ENCODE data around the gene PLEKHH2.
"Not testable (repeated sequence)": the region's sequence is repeated elsewhere in the genome, so short reads cannot be mapped to it uniquely, and the experiment has no call there.

PLEKHH2 gene

DNA sequence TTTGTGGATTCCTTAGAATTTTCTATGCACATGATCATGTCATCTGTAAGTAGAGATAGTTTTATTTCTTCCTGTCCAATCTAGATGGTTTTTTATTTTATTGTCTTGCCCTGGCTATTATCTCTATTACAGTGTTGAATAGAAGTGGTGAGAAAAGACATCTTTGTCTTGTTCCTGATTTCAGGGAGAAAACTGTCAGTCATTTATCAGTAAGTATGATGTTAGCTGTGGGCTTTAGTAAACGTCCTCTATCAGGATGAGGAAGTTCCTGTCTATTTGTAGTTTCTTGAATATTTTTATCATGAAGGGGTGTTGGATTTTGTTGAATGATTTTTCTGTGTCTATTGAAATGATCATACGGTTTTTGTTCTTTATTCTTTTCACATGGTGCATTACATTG is 5.3 kb downstream of the PLEKHH2 start:
- Histone ChIP-seq H3K4me1 (ENCODE audit: control insufficient read depth, insufficient read depth, low read length) (no peaks in the 10 kb centered on the region), H3K36me3 (ENCODE audit: control insufficient read depth, insufficient read depth, low read length) (no peaks in the 10 kb centered on the region), H3K27me3 (ENCODE audit: control insufficient read depth, insufficient read depth, low read length) (peaks cover 4% of the 10 kb centered on the region; the same call in 1 of the 2 replicates), H3K9me3 (ENCODE audit: control insufficient read depth, insufficient read depth, low read length) (no peaks in the 10 kb centered on the region), H3K27ac (ENCODE audit: low read length) (no peak overlapping the region), H3K4me3 (ENCODE audit: low read length) (no peak overlapping the region)
- no CpG with 5 or more reads among the region's 2 CpGs for whole genome bisulfite sequencing (ENCODE audit: insufficient coverage, insufficient read length)
- no peak for DNase-seq (ENCODE audit: low read depth, low spot score)

DNA sequence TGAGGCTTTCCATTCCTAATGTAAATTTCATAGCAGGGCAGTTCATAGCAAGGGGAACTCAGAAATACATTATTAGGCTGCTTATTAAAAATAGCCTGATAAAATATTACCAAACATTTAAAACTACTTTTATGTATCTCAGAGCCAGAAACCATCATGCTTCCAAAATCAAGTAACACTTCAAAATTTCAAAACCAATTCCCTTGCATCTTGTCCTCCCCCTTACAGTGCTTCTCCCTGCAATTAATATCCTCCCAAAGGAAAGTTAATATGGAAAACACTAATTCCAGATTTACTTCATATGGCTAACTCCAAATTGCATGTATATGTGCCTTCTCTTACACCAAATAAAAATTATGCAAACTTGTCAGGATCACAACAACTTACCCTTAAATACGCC is 6.6 kb downstream of the PLEKHH2 start:
- Histone ChIP-seq H3K36me3 (ENCODE audit: control insufficient read depth, insufficient read depth, low read length) (no peaks in the 10 kb centered on the region), H3K4me1 (ENCODE audit: control insufficient read depth, insufficient read depth, low read length) (no peaks in the 10 kb centered on the region), H3K27me3 (ENCODE audit: control insufficient read depth, insufficient read depth, low read length) (no peaks in the 10 kb centered on the region), H3K9me3 (ENCODE audit: control insufficient read depth, insufficient read depth, low read length) (no peaks in the 10 kb centered on the region), H3K27ac (ENCODE audit: low read length) (no peak overlapping the region), H3K4me3 (ENCODE audit: low read length) (no peak overlapping the region)
- no CpG with 5 or more reads among the region's 1 CpG for WGBS (ENCODE audit: insufficient coverage, insufficient read length)
- DNase-seq (ENCODE audit: low read depth, low spot score), result no peak

DNA sequence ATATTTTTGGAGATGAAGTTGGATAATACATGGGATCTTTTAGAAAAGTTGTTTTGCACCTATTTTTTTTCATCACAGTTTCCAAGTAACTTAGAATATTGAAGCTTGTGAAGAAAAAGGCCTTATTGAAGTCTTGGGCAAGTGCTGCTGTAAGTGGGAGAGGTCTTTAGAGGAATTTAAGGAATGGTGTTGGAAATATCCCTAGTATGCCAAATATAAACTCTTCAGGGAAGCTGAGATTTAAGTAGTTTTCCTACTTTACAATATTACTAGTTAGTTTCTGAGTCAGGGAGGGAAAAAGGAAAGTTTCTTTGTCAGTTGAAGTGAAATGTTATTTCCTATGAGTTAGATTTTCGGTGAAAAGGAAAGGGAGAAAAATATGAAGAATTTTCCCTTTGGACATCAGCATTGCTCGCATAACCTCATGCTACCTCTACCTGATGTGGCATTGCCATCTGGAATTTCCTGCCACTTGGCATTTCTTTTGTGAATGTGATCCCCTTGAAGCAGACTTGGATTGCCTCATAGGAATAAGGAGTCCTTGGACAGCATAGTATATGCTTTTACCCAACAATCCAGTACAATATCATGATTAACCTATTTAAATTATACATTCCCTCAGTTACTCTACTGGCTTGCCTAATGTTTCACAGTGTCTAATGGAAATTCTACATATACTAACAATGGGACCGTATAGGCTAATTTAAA is 12.1 kb downstream of the PLEKHH2 start:
- Histone ChIP-seq H3K27me3 (ENCODE audit: control insufficient read depth, insufficient read depth, low read length) (no peaks in the 10 kb centered on the region), H3K9me3 (ENCODE audit: control insufficient read depth, insufficient read depth, low read length) (no peaks in the 10 kb centered on the region), H3K4me3 (ENCODE audit: low read length) (no peak overlapping the region), H3K36me3 (ENCODE audit: control insufficient read depth, insufficient read depth, low read length) (no peaks in the 10 kb centered on the region), H3K4me1 (ENCODE audit: control insufficient read depth, insufficient read depth, low read length) (no peaks in the 10 kb centered on the region), H3K27ac (ENCODE audit: low read length) (no peak overlapping the region)
- 100% methylated on average over 1 of the region's 3 CpGs for WGBS (ENCODE audit: insufficient coverage, insufficient read length)
- DNase-seq (ENCODE audit: low read depth, low spot score), result no peak

DNA sequence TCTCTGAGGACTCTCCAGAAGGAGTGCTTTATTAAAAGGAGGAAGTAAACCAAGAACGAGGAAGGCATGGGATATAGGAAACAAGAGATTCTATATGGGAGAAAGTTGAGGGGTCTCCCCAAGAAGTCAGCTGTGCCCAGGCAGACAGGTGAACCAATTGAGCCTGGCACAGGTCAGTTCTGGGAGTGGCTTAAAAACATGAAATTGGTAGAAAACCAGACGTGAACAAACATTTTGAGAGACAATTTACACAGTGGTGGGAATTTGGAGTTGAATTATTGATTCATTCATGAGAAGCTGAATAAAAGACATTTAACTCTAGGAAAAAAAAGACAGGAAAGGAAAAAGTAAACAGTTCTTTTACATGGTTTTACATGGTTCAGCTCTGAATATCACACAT is 16.4 kb downstream of the PLEKHH2 start:
- WGBS (ENCODE audit: insufficient coverage, insufficient read length), result no CpG with 5 or more reads among the region's 2 CpGs
- H3K27ac ChIP-seq (ENCODE audit: low read length), result no peak overlapping the region
- H3K36me3 ChIP-seq (ENCODE audit: control insufficient read depth, insufficient read depth, low read length), result no peaks in the 10 kb centered on the region
- no peaks in the 10 kb centered on the region for H3K4me1 ChIP-seq (ENCODE audit: control insufficient read depth, insufficient read depth, low read length)
- no peaks in the 10 kb centered on the region for H3K9me3 ChIP-seq (ENCODE audit: control insufficient read depth, insufficient read depth, low read length)
- H3K27me3 ChIP-seq (ENCODE audit: control insufficient read depth, insufficient read depth, low read length), result no peaks in the 10 kb centered on the region
- DNase-seq (ENCODE audit: low read depth, low spot score), result no peak
- H3K4me3 ChIP-seq (ENCODE audit: low read length), result no peak overlapping the region

DNA sequence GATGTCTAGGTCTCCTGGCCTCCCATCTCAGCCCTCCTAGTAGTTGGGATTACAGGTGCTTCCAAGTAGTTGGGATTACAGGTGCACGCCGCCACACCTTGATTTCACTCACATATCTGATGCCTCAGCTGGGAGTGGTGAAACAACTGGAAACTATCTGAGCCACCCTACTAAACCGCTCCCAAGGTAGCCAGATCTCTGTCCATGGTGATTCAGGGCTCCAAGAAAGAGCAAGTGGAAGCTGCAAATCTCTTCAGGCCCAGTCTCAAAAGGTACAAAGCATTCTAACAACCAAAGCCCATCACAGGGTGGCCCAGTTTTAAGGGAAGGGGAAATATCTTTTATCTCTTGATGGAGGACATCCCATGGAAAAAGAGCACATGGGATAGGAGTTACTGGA is 20.2 kb downstream of the PLEKHH2 start:
- H3K27ac ChIP-seq (ENCODE audit: low read length), result no peak overlapping the region
- no CpG with 5 or more reads among the region's 3 CpGs for WGBS (ENCODE audit: insufficient coverage, insufficient read length)
- no peak overlapping the region for H3K4me3 ChIP-seq (ENCODE audit: low read length)
- no peaks in the 10 kb centered on the region for H3K36me3 ChIP-seq (ENCODE audit: control insufficient read depth, insufficient read depth, low read length)
- H3K27me3 ChIP-seq (ENCODE audit: control insufficient read depth, insufficient read depth, low read length), result no peaks in the 10 kb centered on the region
- H3K4me1 ChIP-seq (ENCODE audit: control insufficient read depth, insufficient read depth, low read length), result no peaks in the 10 kb centered on the region
- H3K9me3 ChIP-seq (ENCODE audit: control insufficient read depth, insufficient read depth, low read length), result no peaks in the 10 kb centered on the region
- no peak for DNase-seq (ENCODE audit: low read depth, low spot score)

DNA sequence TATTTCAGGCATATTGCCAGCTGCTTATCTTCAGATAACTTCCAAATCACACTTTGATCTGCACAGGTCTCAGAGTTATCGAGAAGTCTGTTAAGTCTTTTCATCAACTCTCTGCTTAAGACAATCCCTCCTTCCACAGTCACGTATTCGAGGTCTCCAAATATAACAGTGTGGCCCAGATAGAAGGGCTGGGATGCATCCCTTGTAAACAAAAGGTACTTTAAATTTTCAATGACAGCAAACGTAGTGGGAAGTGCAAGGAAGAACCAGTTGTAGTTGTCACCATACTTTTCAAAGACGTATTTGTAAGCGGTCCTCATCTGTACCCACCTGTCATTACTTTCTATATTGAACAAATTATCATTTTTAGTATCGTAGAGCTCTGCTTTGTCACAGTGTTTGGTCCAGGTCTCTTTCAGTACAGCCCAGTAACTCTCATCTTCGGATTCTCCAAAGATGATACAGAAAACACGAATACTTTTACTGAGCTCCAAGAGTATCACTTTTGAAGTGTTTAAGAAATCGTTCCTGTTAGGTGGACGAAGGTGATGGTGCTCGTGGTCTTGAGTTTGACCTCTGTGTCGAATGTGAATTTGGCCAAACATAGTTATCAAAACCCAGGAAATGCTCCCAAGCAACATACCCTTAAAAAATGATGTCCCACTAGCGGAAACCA is 38.7 kb downstream of the PLEKHH2 start:
- WGBS (ENCODE audit: insufficient coverage, insufficient read length), result no CpG with 5 or more reads among the region's 14 CpGs
- Histone ChIP-seq H3K4me3 (ENCODE audit: low read length) (no peak overlapping the region; the same call in 1 of the 2 replicates), H3K27me3 (ENCODE audit: control insufficient read depth, insufficient read depth, low read length) (no peaks in the 10 kb centered on the region), H3K9me3 (ENCODE audit: control insufficient read depth, insufficient read depth, low read length) (no peaks in the 10 kb centered on the region), H3K27ac (ENCODE audit: low read length) (no peak overlapping the region), H3K4me1 (ENCODE audit: control insufficient read depth, insufficient read depth, low read length) (no peaks in the 10 kb centered on the region), H3K36me3 (ENCODE audit: control insufficient read depth, insufficient read depth, low read length) (no peaks in the 10 kb centered on the region)
- no peak for DNase-seq (ENCODE audit: low read depth, low spot score)

DNA sequence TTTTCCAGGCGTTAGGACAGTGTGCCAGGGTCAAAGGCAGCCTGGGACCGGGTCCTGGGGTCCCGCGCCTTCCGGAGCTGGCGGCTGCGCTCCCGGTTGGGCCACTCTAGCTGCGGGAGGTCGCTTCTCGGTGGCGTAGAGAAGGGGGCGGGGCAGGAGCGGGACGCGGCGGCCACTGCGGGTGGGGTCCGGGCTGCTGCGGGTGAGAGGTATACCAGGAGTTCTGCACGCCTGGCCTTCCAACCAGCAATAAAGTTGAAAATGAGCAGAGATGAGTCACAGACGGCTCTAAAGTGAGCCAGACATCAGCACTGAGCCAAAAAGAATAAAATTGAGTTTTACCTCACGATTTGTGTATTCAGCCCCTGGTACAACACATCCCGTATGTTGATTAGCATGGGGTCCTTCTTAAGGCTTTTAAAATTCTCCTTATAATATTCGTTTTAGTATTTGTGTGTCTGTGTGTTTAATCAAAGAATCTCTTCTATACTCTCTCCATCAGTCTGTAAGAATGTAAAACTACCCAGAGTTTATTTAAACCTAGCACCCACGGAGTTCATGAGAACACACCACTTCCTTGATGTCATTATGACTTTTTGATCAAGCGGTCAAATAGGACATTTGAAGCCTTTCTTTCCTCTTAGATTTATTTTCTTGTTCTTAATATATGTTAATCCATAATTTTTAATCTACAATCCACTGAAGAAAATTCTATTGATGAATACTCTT is 39.4 kb downstream of the PLEKHH2 start, which contains the start of gene C1GALT1C1L:
Gene C1GALT1C1L (minus strand): TSS at position 108 of the 729 bp plus-strand sequence. CDS start 107 bp downstream, at position 1.
- H3K36me3 ChIP-seq (ENCODE audit: control insufficient read depth, insufficient read depth, low read length), result no peaks in the 10 kb centered on the region
- no peaks in the 10 kb centered on the region for H3K9me3 ChIP-seq (ENCODE audit: control insufficient read depth, insufficient read depth, low read length)
- H3K27me3 ChIP-seq (ENCODE audit: control insufficient read depth, insufficient read depth, low read length), result no peaks in the 10 kb centered on the region
- no peak within 1 kb of the TSS for H3K27ac ChIP-seq (ENCODE audit: low read length)
- H3K4me3 ChIP-seq (ENCODE audit: low read length), result no peak within 1 kb of the TSS; the same call in 1 of the 2 replicates
- WGBS (ENCODE audit: insufficient coverage, insufficient read length), result no CpG with 5 or more reads among the region's 27 CpGs
- no peak for DNase-seq (ENCODE audit: low read depth, low spot score)
- no peaks in the 10 kb centered on the region for H3K4me1 ChIP-seq (ENCODE audit: control insufficient read depth, insufficient read depth, low read length)

DNA sequence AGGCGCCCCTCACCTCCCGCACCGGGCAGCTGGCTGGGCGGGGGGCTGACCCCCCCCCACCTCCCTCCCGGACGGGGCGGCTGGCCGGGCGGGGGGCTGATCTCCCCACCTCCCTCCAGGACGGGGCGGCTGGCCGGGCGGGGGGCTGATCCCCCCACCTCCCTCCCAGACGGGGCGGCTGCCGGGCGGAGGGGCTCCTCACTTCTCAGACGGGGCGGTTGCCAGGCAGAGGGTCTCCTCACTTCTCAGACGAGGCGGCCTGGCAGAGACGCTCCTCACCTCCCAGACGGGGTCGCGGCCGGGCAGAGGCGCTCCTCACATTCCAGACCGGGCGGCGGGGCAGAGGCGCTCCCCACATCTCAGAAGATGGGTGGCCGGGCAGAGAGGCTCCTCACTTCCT is 40.7 kb downstream of the PLEKHH2 start:
- not testable (repeated sequence) for H3K36me3 ChIP-seq (ENCODE audit: control insufficient read depth, insufficient read depth, low read length); DNase-seq (ENCODE audit: low read depth, low spot score); H3K4me3 ChIP-seq (ENCODE audit: low read length); H3K27me3 ChIP-seq (ENCODE audit: control insufficient read depth, insufficient read depth, low read length); H3K4me1 ChIP-seq (ENCODE audit: control insufficient read depth, insufficient read depth, low read length); H3K27ac ChIP-seq (ENCODE audit: low read length); H3K9me3 ChIP-seq (ENCODE audit: control insufficient read depth, insufficient read depth, low read length)
- no CpG with 5 or more reads among the region's 32 CpGs for WGBS (ENCODE audit: insufficient coverage, insufficient read length)

DNA sequence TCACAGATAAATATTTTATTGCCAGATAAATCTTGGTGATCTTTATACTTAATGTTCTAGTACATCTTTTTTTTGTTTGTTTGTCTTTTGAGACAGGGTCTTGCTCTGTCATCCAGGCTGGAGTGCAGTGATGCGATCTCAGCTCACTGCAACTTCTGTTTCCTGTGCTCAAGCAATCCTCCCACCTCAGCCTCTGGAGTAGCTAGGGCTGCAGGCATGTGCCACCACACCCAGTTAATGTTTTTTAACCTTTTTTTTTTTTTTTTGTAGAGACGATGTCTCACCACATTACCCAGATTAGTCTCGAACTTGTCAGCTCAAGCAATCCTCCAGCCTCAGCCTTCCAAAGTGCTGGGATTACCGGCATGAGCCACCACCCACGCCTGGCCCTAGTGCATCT is 48.3 kb downstream of the PLEKHH2 start:
- no peaks in the 10 kb centered on the region for H3K4me1 ChIP-seq (ENCODE audit: control insufficient read depth, insufficient read depth, low read length)
- no peaks in the 10 kb centered on the region for H3K9me3 ChIP-seq (ENCODE audit: control insufficient read depth, insufficient read depth, low read length)
- no peaks in the 10 kb centered on the region for H3K36me3 ChIP-seq (ENCODE audit: control insufficient read depth, insufficient read depth, low read length)
- no peak overlapping the region for H3K27ac ChIP-seq (ENCODE audit: low read length)
- WGBS (ENCODE audit: insufficient coverage, insufficient read length), result no CpG with 5 or more reads among the region's 5 CpGs
- H3K27me3 ChIP-seq (ENCODE audit: control insufficient read depth, insufficient read depth, low read length), result no peaks in the 10 kb centered on the region
- DNase-seq (ENCODE audit: low read depth, low spot score), result no peak
- no peak overlapping the region for H3K4me3 ChIP-seq (ENCODE audit: low read length)

DNA sequence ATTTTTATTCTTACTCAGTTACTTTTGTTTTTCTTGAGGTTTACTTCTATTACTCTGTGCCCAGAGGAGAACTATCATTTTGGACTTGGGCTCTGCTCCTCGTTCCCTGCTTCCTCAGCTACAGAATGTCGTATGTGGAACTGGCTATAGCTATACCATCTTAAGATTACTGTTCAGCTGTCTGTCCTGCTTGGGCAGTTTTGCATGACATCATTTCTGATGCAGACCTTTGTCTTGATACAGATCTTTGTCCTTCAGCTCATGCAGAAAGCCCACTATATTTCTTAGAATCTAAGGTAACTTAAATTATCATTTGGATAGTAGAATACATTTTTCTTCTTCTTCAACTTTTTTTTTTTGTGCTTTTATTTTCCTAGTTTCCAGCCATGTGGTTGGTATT is 52.9 kb downstream of the PLEKHH2 start:
- Histone ChIP-seq H3K27me3 (ENCODE audit: control insufficient read depth, insufficient read depth, low read length) (no peaks in the 10 kb centered on the region), H3K27ac (ENCODE audit: low read length) (no peak overlapping the region), H3K36me3 (ENCODE audit: control insufficient read depth, insufficient read depth, low read length) (no peaks in the 10 kb centered on the region), H3K9me3 (ENCODE audit: control insufficient read depth, insufficient read depth, low read length) (no peaks in the 10 kb centered on the region), H3K4me3 (ENCODE audit: low read length) (no peak overlapping the region), H3K4me1 (ENCODE audit: control insufficient read depth, insufficient read depth, low read length) (no peaks in the 10 kb centered on the region)
- WGBS (ENCODE audit: insufficient coverage, insufficient read length), result no CpG with 5 or more reads among the region's 2 CpGs
- no peak for DNase-seq (ENCODE audit: low read depth, low spot score)

Data from iPS DF 6.9 (cell line).